Measurements from ENCODE around the gene MT1M. TPM values are rescaled to one million over a fixed set of nuclear protein-coding genes. Genes with fewer than 3 reads are reported as not detected.
"Not testable (repeated sequence)": the region's sequence is repeated elsewhere in the genome, so short reads cannot be mapped to it uniquely, and the experiment has no call there.

The MT1M gene
- total and polyA plus RNA-seq, 2 experiments from 2014 or later = 8.2 to 15.2 TPM

DNA sequence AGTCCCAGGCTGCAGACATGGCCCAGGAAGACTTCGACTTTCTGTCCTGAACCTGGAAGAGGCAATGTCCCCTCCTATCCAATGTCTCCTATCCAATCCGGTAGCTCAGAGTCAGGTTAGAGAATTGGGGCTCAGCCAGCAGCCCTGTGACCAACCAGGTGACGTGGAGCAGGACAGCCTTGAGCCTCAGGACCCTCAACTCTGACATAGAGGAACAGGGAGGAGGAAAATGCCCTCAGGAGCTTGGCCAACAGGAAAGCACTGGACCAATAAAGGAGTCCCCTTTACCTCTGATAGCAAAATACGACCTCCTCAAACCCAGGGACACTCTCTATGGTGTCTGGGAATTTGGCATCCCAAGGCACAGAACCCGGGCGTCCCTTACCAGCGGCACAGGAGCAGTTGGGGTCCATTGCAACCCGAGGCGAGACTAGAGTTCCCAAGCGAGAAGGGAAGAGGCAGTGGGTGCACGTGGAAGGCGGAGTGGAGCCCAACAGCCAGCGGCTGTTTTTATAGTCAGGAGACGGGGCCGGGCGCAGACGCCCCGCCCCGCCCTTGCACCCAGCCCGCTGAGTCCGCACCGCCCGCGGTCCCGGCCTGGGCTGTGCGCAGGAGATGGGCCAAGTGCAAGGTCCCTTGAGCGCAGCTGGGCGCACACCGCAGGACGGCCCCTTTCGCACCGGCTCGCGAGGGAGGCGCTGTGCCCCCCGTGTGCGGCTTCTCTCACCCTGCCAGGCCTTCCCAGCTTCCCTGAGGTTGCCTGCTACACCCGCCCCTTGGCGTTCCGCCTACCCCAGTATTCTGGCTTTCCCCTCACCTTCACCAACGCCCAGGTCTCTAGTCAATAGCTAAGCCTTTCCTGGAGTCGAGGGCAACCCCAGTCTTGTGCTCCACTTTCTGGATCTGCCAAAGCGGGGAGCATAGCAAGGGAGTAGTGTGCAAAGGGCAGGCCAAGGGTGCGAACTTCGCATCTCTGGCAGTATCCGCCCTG lies 35.4 kb downstream of the MT1M start, which contains the start of gene MT1G:
Gene MT1G (minus strand): TSS at position 485 of the 991 bp plus-strand sequence. CDS start 72 bp downstream, at position 413.
- TF ChIP-seq EZH2 (IDR thresholded peaks at IDR 0.05; ENCODE audit: insufficient read depth, poor library complexity, severe bottlenecking) (no peak), EZH2phosphoT487 (IDR thresholded peaks at IDR 0.05; ENCODE audit: insufficient read depth, low read depth) (no peak)
- Histone ChIP-seq H3K27me3 (replicated peaks; ENCODE audit: insufficient read depth) (peaks cover 30% of the 10 kb centered on the region), H4K20me1 (ENCODE audit: insufficient read depth) (no peaks in the 10 kb centered on the region), H3K4me1 (ENCODE audit: insufficient read depth) (no peaks in the 10 kb centered on the region), H3K9me2 (ENCODE audit: insufficient read depth) (no peaks in the 10 kb centered on the region), H3K4me2 (ENCODE audit: unreplicated experiment) (peak within 1 kb of the TSS; percentile 36), H3K9ac (no peak within 1 kb of the TSS), H3K4me3 (no peak within 1 kb of the TSS), H3K79me2 (ENCODE audit: insufficient read depth) (no peaks in the 10 kb centered on the region), H3K9me3 (ENCODE audit: low read depth) (no peaks in the 10 kb centered on the region), H3K36me3 (ENCODE audit: low read depth) (no peaks in the 10 kb centered on the region), H3K27ac (no peak within 1 kb of the TSS), H2AFZ (no peak within 1 kb of the TSS), H3F3A (ENCODE audit: insufficient read depth) (no peaks in the 10 kb centered on the region)
- in situ Hi-C loops (cut with MboI) = no loop called here
- peak; percentile 54 for DNase-seq
- WGBS, 2 experiments (ENCODE audit: low coverage in 1 of 2, low lambda C conversion rate in 2 of 2, missing lambda C conversion rate in 2 of 2) = 32 to 39% methylated on average over 33 to 37 of the region's 46 CpGs

DNA sequence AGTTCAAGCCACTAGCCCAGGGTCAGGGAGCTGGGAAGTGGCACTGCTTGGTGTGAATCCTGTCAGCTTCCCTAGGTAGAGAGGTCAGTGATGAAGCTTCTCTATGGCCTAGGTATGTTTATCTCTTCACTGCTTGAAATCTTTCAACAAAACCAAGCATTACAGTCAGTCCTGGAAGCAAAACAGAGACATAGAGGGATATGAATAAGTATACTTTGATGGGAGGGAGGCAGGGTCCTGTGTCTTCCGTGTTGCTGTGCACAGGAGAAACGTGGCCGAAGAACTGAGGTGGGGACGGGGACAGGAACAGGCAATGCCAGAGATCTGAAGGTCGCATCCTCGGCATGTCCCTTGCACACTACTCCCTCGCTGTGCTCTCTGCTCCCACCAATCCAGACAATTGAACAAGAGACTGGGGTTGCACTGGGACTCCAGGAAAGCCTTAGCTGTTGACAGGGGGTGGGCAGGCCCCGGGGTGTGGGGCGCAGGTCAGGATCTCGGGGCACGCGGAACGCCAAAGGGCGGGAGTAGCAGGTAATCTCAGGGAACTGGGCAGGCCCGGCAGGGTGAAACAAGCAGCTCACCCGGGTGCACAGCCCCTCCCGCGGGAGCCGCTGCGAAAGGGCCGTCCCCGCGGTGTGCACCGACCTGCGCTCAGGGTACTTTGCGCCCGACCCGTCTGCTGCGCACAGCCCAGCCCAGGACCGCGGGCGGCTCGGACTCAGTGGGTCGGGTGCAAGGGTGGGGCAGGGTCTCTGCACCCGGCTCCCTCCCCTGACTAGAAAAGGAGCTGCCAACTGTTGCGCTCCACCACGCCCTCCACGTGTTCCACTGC lies 36.8 kb downstream of the MT1M start, which contains the start of gene MT1H:
Gene MT1H (plus strand): TSS at position 810 of the 835 bp plus-strand sequence. CDS start 71 bp downstream, outside the sequence.
- Histone ChIP-seq H2AFZ (no peak within 1 kb of the TSS), H3K4me3 (no peak within 1 kb of the TSS), H3K9me3 (ENCODE audit: low read depth) (no peaks in the 10 kb centered on the region), H4K20me1 (ENCODE audit: insufficient read depth) (no peaks in the 10 kb centered on the region), H3K27ac (no peak within 1 kb of the TSS), H3K4me1 (ENCODE audit: insufficient read depth) (no peaks in the 10 kb centered on the region), H3K9ac (no peak within 1 kb of the TSS), H3K9me2 (ENCODE audit: insufficient read depth) (no peaks in the 10 kb centered on the region), H3K79me2 (ENCODE audit: insufficient read depth) (no peaks in the 10 kb centered on the region), H3F3A (ENCODE audit: insufficient read depth) (no peaks in the 10 kb centered on the region), H3K4me2 (ENCODE audit: unreplicated experiment) (no peak within 1 kb of the TSS), H3K27me3 (replicated peaks; ENCODE audit: insufficient read depth) (peaks cover 30% of the 10 kb centered on the region), H3K36me3 (ENCODE audit: low read depth) (no peaks in the 10 kb centered on the region)
- WGBS, 2 experiments (ENCODE audit: low coverage in 1 of 2, low lambda C conversion rate in 2 of 2, missing lambda C conversion rate in 2 of 2) = 46 to 47% methylated on average over 28 to 37 of the region's 38 CpGs
- in situ Hi-C loops (cut with MboI) = no loop called here
- no peak for DNase-seq
- TF ChIP-seq EZH2 (IDR thresholded peaks at IDR 0.05; ENCODE audit: insufficient read depth, poor library complexity, severe bottlenecking) (no peak), EZH2phosphoT487 (IDR thresholded peaks at IDR 0.05; ENCODE audit: insufficient read depth, low read depth) (no peak)

DNA sequence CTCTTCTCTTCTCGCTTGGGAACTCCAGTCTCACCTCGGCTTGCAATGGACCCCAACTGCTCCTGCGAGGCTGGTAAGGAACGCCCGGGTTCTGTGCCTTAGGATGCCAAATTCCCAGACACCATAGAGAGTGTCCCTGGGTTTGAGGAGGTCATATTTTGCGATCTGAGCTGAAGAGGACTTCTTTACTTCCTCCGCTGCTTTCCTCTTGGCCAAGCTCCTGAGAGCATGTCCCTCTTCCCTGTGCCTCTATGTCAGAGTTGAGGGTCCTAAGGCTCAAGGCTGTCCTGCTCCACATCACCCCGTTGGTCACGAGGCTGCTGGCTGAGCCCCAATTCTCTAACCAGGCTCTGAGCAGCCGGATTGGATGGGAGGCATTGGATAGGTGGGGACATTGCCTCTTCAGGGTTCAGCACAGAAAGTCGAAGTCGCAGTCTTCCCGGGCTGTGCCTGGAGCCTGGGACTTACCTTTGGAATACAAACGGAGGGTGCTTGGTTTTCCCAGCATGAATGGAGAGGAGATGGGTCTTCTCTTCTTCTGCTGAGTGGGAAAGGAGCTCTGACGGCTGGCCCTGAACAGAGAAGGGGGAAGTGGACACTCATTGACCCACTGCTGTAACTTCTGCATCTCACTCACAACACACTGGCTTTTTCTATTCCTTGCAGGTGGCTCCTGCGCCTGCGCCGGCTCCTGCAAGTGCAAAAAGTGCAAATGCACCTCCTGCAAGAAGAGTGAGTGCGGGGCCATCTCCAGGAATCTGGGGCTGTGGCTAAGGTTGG lies 37.6 kb downstream of the MT1M start:
- H3F3A ChIP-seq (ENCODE audit: insufficient read depth) = no peaks in the 10 kb centered on the region
- no peaks in the 10 kb centered on the region for H3K79me2 ChIP-seq (ENCODE audit: insufficient read depth)
- TF ChIP-seq EZH2phosphoT487 (IDR thresholded peaks at IDR 0.05; ENCODE audit: insufficient read depth, low read depth) (no peak), EZH2 (IDR thresholded peaks at IDR 0.05; ENCODE audit: insufficient read depth, poor library complexity, severe bottlenecking) (no peak)
- H3K9me2 ChIP-seq (ENCODE audit: insufficient read depth) = no peaks in the 10 kb centered on the region
- H3K4me3 ChIP-seq = no peak overlapping the region
- no peak overlapping the region for H3K9ac ChIP-seq
- no peak for DNase-seq
- in situ Hi-C loops (cut with MboI) = no loop called here
- H3K4me2 ChIP-seq (ENCODE audit: unreplicated experiment) = no peak overlapping the region
- no peaks in the 10 kb centered on the region for H3K4me1 ChIP-seq (ENCODE audit: insufficient read depth)
- H3K27me3 ChIP-seq (replicated peaks; ENCODE audit: insufficient read depth) = peaks cover 30% of the 10 kb centered on the region
- H2AFZ ChIP-seq = no peak overlapping the region
- no peaks in the 10 kb centered on the region for H3K36me3 ChIP-seq (ENCODE audit: low read depth)
- no peaks in the 10 kb centered on the region for H3K9me3 ChIP-seq (ENCODE audit: low read depth)
- no peaks in the 10 kb centered on the region for H4K20me1 ChIP-seq (ENCODE audit: insufficient read depth)
- no peak overlapping the region for H3K27ac ChIP-seq
- 55 to 65% methylated on average over 18 to 19 of the region's 19 CpGs for WGBS, 2 experiments (ENCODE audit: low coverage in 1 of 2, low lambda C conversion rate in 2 of 2, missing lambda C conversion rate in 2 of 2)

DNA sequence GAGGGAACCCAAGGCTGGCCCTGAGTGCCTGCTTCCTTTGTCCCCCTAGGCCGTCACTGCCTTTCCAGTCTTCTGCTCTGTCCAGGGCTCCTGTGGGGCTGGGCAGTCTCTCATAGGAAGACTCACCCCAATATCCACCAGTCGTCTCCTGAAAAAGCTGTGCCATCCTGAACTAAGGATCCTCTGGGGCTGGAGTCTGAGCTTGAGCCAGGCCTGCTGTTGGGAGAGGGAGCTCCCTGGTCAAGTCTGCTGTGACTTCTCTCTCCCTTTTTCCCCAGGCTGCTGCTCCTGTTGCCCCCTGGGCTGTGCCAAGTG lies 38.1 kb downstream of the MT1M start:
- no peaks in the 10 kb centered on the region for H3K79me2 ChIP-seq (ENCODE audit: insufficient read depth)
- TF ChIP-seq EZH2phosphoT487 (IDR thresholded peaks at IDR 0.05; ENCODE audit: insufficient read depth, low read depth) = no peak
- TF ChIP-seq EZH2 (IDR thresholded peaks at IDR 0.05; ENCODE audit: insufficient read depth, poor library complexity, severe bottlenecking) = no peak
- H3K36me3 ChIP-seq (ENCODE audit: low read depth) = no peaks in the 10 kb centered on the region
- no peak overlapping the region for H2AFZ ChIP-seq
- no peak overlapping the region for H3K27ac ChIP-seq
- H3K4me2 ChIP-seq (ENCODE audit: unreplicated experiment) = no peak overlapping the region
- H3K9me3 ChIP-seq (ENCODE audit: low read depth) = no peaks in the 10 kb centered on the region
- H3K9ac ChIP-seq = no peak overlapping the region
- no peaks in the 10 kb centered on the region for H3K4me1 ChIP-seq (ENCODE audit: insufficient read depth)
- in situ Hi-C loops (cut with MboI) = no loop called here
- peaks cover 30% of the 10 kb centered on the region for H3K27me3 ChIP-seq (replicated peaks; ENCODE audit: insufficient read depth)
- no peak overlapping the region for H3K4me3 ChIP-seq
- H4K20me1 ChIP-seq (ENCODE audit: insufficient read depth) = no peaks in the 10 kb centered on the region
- H3F3A ChIP-seq (ENCODE audit: insufficient read depth) = no peaks in the 10 kb centered on the region
- no peaks in the 10 kb centered on the region for H3K9me2 ChIP-seq (ENCODE audit: insufficient read depth)
- DNase-seq = no peak
- WGBS, 2 experiments (ENCODE audit: low coverage in 1 of 2, low lambda C conversion rate in 2 of 2, missing lambda C conversion rate in 2 of 2) = 88 to 97% methylated on average over 2 of the region's 2 CpGs

DNA sequence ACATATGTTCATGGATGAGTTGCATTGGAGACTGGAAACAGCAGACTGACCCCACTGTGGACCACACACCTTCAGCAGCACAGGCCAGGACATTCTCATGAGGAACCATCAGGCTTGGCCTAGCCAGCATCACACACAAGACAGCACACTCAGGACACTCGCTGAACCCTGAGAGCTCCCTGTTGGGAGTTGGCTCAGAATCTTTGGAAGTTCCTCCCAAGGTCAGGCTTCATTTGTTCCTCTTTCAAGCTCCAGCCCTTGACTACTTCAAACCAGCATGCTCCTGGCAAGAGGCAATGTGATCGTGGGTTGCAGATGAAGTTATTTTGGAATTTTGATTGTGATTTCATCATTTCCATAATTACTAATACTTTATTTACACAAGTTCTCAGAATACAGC lies 39.2 kb downstream of the MT1M start:
- H3K79me2 ChIP-seq (ENCODE audit: insufficient read depth); H3K4me2 ChIP-seq (ENCODE audit: unreplicated experiment); H3K9me2 ChIP-seq (ENCODE audit: insufficient read depth); H4K20me1 ChIP-seq (ENCODE audit: insufficient read depth); H3K4me3 ChIP-seq; in situ Hi-C loops (cut with MboI); H3K4me1 ChIP-seq (ENCODE audit: insufficient read depth); H2AFZ ChIP-seq; H3F3A ChIP-seq (ENCODE audit: insufficient read depth); H3K27ac ChIP-seq; H3K36me3 ChIP-seq (ENCODE audit: low read depth); H3K9me3 ChIP-seq (ENCODE audit: low read depth); H3K9ac ChIP-seq: not testable (repeated sequence)
- 49 to 61% methylated on average over 2 of the region's 2 CpGs for WGBS, 2 experiments (ENCODE audit: low coverage in 1 of 2, low lambda C conversion rate in 2 of 2, missing lambda C conversion rate in 2 of 2)
- DNase-seq = peak; percentile 23
- peaks cover 30% of the 10 kb centered on the region for H3K27me3 ChIP-seq (replicated peaks; ENCODE audit: insufficient read depth)

DNA sequence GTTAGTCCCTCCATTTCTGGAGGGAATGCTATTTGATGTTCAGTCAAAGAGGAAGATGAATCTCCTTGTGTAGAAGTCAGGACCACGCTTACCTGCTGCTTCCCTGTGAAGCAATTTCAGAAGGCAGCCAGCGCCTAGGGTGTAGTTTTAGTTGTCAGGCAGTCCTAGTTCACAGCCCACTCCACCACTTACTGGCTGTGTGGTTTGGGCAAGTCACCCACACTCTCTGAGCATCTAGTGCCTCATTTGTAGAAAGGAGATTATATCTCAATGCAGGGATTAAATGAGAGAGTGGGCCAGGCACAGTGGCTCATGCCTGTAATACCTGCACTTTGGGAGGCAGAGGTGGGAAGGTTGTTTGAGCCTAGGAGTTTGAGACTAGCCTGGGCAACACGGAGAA lies 39.7 kb downstream of the MT1M start:
- H3F3A ChIP-seq (ENCODE audit: insufficient read depth); H3K4me1 ChIP-seq (ENCODE audit: insufficient read depth); H4K20me1 ChIP-seq (ENCODE audit: insufficient read depth); H3K9me2 ChIP-seq (ENCODE audit: insufficient read depth); H3K27ac ChIP-seq; H2AFZ ChIP-seq; H3K9me3 ChIP-seq (ENCODE audit: low read depth); H3K79me2 ChIP-seq (ENCODE audit: insufficient read depth); in situ Hi-C loops (cut with MboI); H3K9ac ChIP-seq; H3K36me3 ChIP-seq (ENCODE audit: low read depth); DNase-seq; H3K4me2 ChIP-seq (ENCODE audit: unreplicated experiment); H3K4me3 ChIP-seq: not testable (repeated sequence)
- peaks cover 30% of the 10 kb centered on the region for H3K27me3 ChIP-seq (replicated peaks; ENCODE audit: insufficient read depth)
- 94% methylated on average over 3 of the region's 3 CpGs for WGBS, 2 experiments (ENCODE audit: low coverage in 1 of 2, low lambda C conversion rate in 2 of 2, missing lambda C conversion rate in 2 of 2)
